ENCODE data around the gene SLC22A23. TPM values are rescaled to one million over a fixed set of nuclear protein-coding genes. Genes with fewer than 3 reads are reported as not detected.

Gene SLC22A23
- total RNA-seq, 1 experiment from 2014 or later: 6.8 TPM

GRCh38 chr6:3222506-3223038, 234.3 kb downstream of the SLC22A23 start:
- Mint-ChIP-seq H3K27ac (no peak overlapping the region), H3K27me3 (ENCODE audit: low read depth) (peaks cover 10% of the 10 kb centered on the region), H3K36me3 (ENCODE audit: insufficient read depth in 1 of 3, low read depth in 3 of 3) (peaks cover 19 to 31% (median 28%) of the 10 kb centered on the region in 3 experiments), H3K9me3 (peaks cover 6% of the 10 kb centered on the region in 2 experiments; a peak in 3 of 5 replicates), H3K4me1 (peaks cover 25 to 27% of the 10 kb centered on the region in 2 experiments), H3K4me3 (no peak overlapping the region)
- Histone ChIP-seq H2BK120ac (ENCODE audit: low read depth, low read length, poor library complexity, severe bottlenecking) (no peak overlapping the region), H4K5ac (ENCODE audit: insufficient read length, low read depth, low read length) (no peak overlapping the region), H3K56ac (ENCODE audit: insufficient read length, low read depth, low read length) (no peak overlapping the region), H3K4me2 (ENCODE audit: insufficient read depth, insufficient read length, low read length) (no peak overlapping the region), H2BK12ac (ENCODE audit: insufficient read length, low read depth, low read length) (no peak overlapping the region), H3K14ac (ENCODE audit: insufficient read depth, low read length) (no peak overlapping the region), H2BK5ac (ENCODE audit: insufficient read length, low read length) (no peak overlapping the region), H3K4me1 (ENCODE audit: insufficient read depth, low read length) (no peaks in the 10 kb centered on the region), H3K79me2 (ENCODE audit: insufficient read depth, low read length) (peaks cover 18% of the 10 kb centered on the region), H2AFZ (ENCODE audit: low read length) (no peak overlapping the region), H4K8ac (replicated peaks; ENCODE audit: insufficient read length, low read depth, low read length) (no peak overlapping the region), H3K27me3 (ENCODE audit: insufficient read depth, low read length) (no peaks in the 10 kb centered on the region), H4K91ac (ENCODE audit: insufficient read length, low read depth, low read length) (no peak overlapping the region), H2BK20ac (ENCODE audit: low read depth, low read length, poor library complexity, severe bottlenecking) (no peak overlapping the region), H2BK15ac (ENCODE audit: low read depth, low read length) (no peak overlapping the region), H3K23ac (ENCODE audit: insufficient read length, low read depth, low read length) (no peak overlapping the region), H3K9ac (ENCODE audit: extremely low read depth, insufficient read length, low read length) (no peak overlapping the region), H3K18ac (ENCODE audit: insufficient read length, low read depth, low read length) (no peak overlapping the region), H3K4ac (ENCODE audit: low read depth, low read length) (no peak overlapping the region), H2AK5ac (ENCODE audit: insufficient read length, low read length) (no peak overlapping the region), H3K9me3 (ENCODE audit: control insufficient read depth, low read depth, low read length) (no peaks in the 10 kb centered on the region), H3T11ph (ENCODE audit: low read length) (no peak overlapping the region), H3K27ac (ENCODE audit: insufficient read length, low read depth, low read length) (no peak overlapping the region), H3K79me1 (ENCODE audit: insufficient read depth, low read depth, low read length, poor library complexity, severe bottlenecking) (peaks cover 4% of the 10 kb centered on the region), H4K20me1 (ENCODE audit: control insufficient read depth, insufficient read depth, insufficient read length) (no peaks in the 10 kb centered on the region), H3K23me2 (ENCODE audit: insufficient read length, low read depth, low read length, poor library complexity, severe bottlenecking) (peaks cover 11% of the 10 kb centered on the region)
- WGBS (ENCODE audit: extremely low coverage, insufficient read length, low lambda C conversion rate): no CpG with 5 or more reads among the region's 4 CpGs
- no peak for DNase-seq
- no peak for TF ChIP-seq CTCF (conservative IDR thresholded peaks at IDR 0.05)
